ENCODE measurements around the gene IMP3.
"Not testable (repeated sequence)": the region's sequence is repeated elsewhere in the genome, so short reads cannot be mapped to it uniquely, and the experiment has no call there.

The IMP3 gene

DNA sequence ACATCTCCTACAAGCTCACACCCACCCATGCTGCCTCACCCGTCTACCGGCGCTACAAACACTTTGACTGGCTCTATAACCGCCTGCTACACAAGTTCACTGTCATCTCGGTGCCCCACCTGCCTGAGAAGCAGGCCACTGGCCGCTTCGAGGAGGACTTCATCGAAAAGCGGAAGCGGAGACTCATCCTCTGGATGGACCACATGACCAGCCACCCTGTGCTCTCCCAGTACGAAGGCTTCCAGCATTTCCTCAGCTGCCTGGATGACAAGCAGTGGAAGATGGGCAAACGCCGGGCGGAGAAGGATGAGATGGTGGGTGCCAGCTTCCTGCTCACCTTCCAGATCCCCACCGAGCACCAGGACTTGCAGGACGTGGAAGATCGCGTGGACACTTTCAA, 9.8 kb upstream of the IMP3 start:
- DNase-seq = no peak

DNA sequence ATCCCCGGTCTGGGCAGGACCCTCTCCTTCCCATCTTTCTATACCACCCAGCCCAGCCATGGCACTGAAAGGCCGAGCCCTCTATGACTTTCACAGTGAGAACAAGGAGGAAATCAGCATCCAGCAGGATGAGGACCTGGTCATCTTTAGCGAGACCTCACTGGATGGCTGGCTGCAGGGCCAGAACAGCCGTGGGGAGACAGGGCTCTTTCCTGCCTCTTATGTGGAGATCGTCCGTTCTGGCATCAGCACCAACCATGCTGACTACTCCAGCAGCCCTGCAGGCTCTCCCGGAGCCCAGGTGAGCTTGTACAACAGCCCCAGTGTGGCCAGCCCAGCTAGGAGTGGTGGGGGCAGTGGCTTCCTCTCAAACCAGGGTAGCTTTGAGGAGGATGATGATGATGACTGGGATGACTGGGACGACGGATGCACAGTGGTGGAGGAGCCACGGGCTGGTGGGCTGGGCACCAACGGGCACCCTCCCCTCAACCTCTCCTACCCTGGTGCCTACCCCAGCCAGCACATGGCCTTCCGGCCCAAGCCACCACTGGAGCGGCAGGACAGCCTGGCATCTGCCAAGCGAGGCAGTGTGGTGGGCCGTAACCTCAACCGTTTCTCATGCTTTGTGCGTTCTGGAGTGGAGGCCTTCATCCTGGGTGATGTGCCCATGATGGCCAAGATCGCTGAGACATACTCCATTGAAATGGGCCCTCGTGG, 9.2 kb upstream of the IMP3 start:
- DNase-seq = no peak

DNA sequence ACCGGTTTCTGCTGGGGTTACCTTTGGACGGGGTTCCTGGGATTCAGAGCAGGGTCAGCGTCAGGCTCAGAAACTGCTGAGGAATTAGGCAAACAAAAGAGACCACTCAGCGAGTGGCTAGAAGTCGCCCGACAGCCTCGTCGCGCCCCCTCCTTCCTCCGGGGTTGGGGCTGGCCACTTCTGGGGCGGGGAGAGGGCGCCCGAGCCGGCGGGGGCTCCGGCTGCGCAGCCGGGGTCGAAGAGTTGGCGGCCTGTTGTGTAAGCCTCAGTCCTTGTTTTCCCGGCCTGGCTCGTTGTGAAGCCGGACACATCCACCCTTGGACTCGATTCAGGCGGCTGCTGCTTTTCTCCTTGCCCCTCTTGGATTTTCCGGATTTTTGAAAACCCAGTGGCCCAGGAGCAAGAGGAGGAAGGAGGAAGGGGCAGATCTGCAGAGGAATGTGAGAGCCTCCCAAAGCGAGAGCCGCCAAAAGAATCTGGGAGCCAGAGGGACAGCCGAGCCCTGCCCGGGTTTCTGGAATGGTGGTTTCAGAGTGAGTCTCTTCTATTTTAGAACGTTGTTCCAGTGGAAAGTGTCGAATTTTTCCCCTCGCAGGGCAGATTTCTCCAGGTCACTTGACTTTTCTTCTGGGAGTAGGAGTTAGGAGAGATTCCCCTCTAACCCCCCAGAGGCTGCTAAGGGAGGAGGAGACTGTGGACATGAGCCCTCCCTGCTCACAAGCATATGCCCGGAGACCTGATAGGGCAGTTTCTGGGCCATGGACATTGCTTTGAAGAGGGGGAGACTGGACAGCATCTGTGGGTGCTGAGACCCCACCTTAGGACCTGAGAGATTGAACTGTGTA, 8.4 kb upstream of the IMP3 start:
- no peak for DNase-seq

DNA sequence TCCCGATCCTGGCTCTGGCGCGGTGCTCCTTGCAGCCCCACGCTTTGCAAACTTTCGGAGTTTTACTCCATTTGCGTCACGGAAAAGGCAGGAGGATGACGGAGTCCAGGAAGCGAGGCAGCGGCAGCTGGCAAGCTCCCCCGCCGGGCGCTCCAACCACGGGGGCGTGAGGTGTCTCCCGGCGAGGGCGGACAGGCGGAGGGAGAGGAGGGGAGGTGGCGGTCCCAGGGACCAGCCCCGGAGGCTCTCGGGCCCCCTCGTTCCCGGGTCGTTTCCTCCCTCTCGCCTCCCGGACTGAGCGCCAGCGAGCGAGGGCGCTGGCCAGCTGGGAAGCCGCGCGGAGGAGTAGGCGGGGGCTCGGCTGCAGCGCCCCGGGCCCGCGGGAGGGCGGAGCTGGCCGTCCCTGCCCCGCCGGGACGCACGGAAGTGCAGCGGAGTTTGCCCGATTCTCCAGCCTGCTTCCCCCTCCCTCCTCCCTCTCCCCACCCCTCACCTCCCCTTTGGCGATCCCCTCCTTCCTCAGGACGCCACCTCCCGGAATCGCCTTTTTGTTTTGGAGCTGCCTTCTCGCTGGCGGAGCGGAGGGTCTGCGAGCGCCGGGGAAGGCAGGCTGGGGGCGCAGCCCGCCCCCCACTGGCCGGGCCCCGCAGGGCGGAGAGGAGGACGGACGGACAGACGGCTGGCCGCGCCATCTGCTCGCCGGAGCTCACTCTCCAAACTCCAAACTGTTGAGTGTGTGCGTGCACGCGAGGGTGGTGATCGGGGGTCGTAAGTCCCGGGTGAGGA, 7.5 kb upstream of the IMP3 start, which contains the start of gene SNX33:
Gene SNX33 (plus strand): TSS at position 543 of the 786 bp plus-strand sequence. CDS start 1,191 bp downstream, outside the sequence.
- peak; percentile 7 for DNase-seq

DNA sequence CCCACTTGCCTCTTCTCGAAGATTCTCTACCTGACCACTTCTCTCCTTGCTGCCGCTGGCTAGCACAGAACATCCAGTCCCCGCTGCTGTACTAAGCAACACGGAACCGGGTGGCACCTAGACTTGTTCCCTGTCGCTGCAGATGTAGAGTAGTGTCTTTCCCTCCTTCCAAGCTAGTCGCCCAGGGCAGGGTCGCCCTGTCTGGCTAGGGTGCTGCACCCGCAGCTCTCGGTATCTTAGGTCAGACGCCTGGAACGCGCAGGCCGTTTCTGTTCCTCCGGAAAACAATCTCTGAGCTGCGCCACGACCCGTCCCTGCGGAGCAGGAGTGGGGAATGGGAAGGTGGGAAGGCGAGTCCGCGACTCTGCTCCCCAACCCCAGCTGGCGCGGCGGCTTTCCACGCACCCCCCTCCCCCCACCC, 6.9 kb upstream of the IMP3 start:
- DNase-seq = no peak

DNA sequence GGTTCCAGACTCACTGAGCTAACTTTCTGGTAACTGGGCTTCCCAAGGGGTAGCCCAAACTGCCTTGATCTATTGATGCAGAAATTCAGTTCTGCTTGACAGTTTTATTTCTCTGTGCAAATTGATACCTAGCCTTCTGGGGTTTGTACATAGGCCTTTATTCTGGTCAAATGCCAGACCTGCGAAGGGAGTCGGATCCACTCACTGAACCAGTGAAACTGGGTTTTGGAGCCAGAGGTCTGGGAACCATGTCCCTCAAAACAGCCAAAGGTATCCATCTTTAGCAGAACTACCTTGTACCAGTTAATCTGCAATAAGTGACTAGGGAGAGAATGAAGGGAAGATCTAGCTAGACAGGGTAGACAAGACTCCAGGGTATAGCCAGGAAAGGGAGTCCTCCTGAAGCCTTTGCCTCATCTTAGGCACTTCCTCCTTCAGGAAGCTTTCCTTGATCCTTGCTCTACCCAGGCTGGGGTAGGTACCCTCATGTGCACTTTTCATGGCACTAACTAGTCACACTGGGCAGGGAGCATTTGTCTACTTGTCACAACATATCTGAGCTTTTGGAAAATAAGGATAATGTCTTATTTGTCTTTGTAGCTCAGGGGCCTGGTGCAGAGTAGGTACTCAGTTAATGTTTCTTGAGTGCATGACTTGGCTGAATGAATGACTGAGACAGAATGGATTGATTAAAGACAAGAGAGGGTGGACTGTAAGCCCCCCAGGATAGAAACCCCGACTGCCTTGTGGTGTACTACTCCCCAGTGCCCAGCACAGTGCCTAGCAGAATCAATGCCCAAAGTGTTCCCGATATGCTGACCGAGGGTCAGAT, 6.3 kb upstream of the IMP3 start:
- no peak for DNase-seq

DNA sequence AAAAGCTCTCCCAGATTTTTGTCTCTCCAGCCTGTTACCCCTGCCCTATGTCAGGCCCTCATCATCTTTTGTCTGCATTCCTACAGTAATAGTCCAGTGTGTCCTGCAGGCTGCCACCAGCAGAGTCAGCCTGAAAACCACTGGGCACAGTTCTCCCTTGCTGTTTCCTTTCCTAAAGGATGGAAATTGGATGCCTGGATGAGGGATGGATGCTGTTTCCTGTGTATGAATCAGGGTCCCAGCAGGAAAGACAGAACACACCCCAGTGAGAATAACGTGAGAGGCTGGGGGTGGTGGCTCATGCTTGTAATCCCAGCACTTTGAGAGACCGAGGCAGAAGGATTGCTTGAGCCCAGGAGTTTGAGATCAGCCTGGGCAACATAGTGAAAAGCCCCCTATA, 4.4 kb upstream of the IMP3 start:
- no peak for DNase-seq

DNA sequence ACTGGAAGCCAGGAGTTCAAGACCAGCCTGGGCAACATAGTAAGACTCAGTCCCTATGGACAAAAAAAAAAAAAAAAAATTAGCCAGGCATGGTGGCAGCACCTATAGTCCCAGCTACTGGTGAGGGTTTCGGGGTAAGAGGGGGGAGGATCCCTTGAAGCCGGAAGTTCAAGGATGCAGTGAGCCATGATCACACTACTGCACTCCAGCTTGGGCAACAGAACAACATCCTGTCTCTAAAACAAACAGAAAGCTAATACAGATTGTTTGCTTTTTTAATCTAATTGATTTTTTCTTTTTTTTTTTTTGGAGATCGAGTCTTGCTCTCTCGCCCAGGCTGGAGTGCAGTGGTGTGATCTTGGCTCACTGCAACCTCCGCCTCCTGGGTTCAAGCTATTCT, 1.6 kb upstream of the IMP3 start:
- no peak for DNase-seq

DNA sequence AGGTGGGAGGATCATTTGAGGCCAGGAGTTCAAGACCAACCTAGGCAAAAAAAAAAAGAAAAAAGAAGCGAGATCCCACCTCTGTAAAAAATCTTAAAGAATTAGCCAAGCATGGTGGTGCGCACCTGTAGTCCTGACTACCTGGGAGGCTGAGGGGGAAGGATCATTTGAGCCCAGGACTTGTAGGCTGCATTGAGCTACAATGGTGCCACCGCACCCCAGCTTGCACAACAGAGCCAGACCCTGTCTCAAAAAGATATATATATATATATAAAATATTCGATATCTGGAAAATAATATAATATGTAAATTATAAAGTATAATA, 1.1 kb upstream of the IMP3 start:
- DNase-seq = no peak

DNA sequence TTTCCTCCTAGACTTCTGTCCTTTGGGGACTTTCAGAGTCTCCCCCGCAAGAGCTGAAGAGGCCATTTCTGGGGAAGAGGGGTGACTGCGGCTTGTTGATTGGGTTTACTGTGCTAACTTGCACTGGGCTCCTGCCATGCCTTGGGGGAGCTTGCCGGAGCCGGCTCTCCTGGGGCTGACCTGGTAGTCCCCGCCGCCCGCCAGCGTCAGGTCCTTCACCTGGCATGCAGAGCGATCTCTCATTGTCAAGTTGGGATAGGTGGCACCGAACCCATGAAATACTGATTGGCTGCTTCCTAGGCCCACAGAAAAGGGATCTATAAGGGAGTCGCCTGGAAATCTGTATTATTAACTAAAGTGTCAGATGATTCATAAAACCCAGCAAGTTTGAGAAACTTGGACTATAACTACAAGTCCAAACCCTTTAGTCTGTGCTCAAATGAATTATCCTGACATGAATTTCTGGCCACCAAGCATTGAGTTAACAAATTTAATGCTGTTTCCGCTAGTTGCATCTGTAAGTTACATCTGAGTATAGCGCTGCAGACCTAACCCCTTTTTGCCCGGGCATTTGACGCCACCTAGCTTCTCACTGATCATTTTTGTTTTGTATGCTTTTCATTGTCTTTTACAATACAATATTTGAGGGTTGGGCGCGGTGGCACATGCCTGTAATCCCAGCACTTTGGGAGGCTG, 607 bp upstream of the IMP3 start:
- DNase-seq = peak; percentile 71

DNA sequence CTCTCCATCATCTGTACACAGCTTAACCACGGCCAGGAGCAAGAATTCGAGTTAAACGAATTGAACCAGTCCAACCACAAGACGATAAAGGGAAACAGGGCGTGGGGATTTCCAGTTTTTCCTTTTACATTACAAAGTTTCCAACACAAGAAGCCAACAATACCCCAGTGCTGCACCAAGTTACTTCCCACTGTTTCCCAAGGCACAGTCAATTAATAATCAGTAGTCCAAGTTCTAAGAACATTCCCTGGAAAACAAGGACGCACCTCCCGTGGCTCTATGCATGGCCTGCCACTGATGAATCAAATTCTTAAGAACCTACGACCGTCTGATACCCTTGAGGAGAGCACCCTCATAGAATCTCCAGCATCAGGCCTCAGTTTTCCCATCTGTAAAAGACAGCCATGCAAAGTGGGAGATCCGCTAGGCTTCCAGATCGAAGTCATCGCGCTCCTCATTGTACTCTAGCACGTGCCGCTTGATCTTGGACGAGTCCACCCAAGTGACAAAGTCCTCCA, 774 bp downstream of the IMP3 start:
- no peak for DNase-seq

DNA sequence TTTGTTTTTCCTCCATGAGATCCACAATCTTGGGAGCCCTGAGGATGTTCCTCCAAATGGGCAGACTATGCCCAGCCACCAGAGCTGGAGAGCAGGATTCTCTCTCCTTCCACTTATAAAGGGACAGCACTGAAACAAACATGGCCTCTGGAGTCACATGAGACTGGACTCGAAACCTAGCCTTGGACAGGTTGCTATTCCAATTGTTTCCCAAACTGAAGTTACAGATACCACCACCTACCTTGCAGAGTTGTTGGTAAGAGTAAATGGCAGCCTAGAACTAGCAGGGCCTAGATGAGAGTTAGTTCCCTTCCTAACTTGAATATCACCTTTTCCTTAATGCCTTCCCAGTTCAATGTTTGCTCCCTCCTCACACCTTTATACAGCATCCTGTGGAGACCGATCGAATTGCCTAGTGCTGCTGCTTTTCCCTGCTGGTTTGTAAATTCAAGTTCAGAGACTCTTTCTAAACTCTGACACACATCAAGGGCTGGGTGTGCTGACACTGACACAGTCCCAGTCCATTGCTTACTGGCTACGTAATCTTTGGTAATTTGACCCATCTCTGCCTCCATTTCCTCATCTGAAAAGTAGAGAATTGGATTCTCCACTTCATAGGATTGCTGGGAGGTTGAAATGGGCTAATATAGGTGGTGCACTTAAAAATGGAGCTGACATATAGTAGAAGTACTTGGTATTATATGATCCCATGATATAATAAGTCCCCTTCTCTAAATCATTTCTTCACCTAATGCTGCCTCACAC, 2.6 kb downstream of the IMP3 start:
- no peak for DNase-seq

DNA sequence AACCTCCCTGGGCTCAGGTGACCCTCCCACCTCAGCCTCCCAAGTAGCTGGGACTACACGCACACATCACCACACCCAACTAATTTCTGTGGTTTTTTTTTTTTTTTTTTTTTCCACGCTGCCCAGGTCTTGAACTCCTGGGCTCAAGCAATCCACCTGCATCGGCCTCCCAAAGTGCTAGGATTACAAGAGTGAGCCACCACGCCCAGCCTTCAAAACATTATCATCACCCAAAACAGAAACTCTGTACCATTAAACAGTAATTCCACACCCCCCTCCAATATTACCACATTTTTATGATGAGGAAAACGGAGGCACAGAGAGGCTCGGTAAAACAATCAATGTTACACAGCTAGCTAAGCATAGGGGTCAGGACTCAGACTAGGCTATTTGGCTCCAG, 4.0 kb downstream of the IMP3 start:
- DNase-seq = no peak

DNA sequence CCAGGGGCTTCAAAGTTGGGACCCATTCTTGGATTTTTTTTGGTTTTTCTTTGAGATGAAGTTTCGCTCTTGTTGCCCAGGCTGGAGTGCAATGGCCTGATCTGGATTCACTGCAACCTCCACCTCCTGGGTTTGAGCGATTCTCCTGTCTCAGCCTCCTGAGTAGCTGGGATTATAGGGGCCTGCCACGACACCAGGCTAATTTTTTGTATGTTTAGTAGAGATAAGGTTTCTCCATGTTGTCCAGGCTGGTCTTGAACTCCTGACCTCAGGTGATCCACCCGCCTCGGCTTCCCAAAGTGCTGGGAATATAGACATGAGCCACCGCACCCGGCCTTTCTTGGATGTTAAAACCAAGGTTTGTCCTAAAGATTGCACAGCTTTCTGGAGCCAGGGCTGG, 6.1 kb downstream of the IMP3 start:
- not testable (repeated sequence) for DNase-seq

DNA sequence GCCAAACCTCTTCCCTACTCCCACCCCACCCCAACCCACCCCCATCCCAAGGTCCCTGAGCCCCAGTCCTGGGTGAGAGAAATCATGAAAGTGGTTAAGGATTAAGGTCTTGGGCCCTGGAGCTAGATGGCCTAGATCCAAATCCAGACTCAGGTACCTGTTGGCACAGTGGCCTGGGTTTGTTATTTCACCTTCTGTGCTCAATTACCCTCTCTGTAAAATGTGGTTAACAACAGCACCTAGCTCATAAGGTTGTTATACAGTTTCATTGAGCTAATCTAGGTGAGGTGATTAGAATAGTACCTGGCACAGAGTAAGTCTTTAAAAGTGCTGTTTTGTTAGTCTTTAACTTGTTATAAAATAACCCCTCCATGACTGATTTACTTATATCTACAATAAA, 8.1 kb downstream of the IMP3 start:
- DNase-seq = no peak

DNA sequence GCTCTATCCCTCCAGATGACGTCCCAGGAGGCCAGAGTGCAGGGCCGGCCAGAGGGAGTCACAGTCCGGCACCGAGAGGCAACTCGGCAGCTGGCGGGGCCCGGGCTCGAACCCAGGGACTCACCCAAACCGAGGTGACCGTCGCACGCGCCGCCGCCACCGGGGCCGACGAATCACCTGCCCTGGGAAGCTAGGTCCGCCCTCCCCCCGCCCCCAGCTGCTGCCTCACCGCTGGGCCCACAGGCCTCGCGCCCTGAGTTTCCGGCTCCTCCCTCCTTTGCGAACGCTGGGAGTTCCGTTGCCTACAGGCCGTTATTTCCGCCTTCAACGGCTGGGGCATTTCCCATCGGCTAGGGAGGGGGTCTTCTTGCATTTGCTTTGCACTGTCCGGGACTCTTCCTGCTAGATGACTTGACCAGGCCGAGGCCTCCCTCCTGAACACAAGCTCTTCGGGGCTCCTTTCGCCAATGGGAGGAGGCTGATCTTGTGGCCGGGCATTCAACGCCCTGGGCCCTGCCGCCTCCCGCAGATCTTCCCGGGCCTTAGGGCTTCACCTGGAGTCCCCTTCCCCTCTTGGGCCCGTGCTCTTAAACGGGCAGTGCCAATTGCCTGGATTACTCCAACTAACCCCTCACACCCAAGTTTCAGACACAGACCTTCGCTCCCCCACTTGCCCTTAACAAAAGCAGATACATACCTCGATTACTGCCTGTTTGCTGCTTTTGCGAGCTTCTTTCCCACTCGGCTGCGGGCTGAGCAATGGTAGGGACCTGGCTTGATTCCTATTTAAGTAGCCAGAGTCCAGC, 14.3 kb downstream of the IMP3 start, which contains the start of gene SNUPN:
Gene SNUPN (minus strand): TSS at position 184 of the 806 bp plus-strand sequence. CDS start 4,674 bp downstream, outside the sequence.
- peak; percentile 85 for DNase-seq

DNA sequence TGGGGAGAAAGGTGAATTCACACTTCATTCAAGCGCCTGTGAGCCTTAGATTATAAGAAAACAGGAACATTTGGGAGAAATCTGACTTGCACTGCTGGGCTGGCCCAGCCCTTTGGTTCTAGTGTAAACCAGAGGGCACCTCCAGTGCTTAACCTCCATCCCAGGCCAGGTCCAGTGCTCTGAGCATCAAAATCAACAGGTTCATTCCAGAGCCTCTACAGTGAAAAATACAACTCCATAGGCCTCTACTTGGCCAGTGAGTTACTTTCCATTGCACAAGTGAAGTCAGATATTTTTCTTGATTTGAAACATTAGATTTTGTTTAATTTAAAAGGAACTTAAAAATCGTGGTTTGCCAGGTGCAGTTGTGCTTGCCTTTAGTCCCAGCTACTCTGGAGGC, 17.5 kb downstream of the IMP3 start:
- DNase-seq = no peak

DNA sequence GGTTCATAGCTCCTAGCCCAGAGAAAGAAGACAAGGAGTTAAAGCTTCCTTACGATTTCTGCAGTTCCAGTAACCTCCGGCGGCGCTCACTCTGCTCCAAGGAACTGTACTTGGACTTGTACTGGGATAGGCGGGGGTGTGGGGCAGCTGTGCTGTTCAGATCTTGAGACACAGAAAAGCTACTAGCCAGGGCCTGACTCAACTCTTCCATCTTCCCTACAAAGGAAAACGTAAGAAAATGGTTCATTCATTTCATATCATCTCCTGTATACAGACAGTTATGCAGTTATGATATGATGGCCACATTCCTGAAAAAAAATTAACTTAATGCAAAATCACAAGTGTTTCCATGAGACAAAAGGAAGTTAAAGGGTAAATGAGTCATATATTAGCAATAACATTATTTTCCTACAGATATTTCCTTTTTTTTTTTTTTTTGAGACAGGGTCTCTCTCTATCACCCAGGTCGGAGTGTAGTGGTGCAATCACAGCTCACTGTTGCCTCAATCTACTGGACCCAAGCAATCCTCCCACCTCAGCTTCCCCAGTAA, 19.1 kb downstream of the IMP3 start:
- no peak for DNase-seq

DNA sequence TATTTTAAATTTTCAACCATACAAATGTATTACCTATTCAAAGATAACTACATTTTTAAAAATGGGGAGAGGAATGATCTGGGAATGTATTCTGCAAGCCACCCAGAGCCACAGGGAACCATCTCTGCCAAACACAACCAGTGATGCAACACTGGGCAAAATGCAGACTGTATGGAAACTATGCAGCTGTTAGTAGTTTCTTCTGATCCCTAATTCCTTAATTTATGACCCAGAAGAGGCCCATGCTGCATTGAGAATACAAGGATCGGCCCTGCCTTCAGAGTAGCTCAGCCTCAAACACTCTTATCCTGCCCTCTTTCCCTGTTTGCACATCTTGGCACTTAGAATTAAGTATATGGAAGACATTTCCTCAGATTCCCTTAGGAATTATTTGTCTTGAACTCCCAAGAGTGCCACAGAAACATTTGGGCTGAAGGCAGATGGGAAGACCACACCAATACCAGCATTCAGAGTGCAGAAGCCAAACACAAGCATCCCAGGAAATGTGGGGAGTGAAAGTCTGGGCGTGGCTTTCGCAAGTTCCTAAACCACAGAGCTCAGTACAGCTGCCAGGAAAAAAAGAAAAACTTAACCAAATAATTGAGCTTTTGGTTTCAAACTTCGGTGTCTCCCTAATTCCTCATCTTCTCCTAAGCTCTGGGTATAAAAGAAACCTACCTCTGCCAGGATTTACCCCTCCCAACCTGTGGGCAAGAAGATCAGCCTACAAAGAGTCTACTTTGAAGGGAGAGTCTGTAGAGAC, 19.8 kb downstream of the IMP3 start:
- DNase-seq = no peak
